Left kidney (tissue), 2 donors: ENCODE data around the gene SAMD11. TPM values are rescaled to one million over a fixed set of nuclear protein-coding genes. Genes with fewer than 3 reads are reported as not detected.

Experiments
- DNase-seq: peaks from one replicate; pipeline ENCODE4 v3.0.0-alpha.2; 2013
- polyA plus RNA-seq: library from polyadenylated mRNA; unstranded; fragments of 120-200 nt; gene quantifications from one replicate; pipeline ENCODE4 v1.2.1, GENCODE V29; 2013; ENCODE audit not compliant: insufficient read length

Gene SAMD11
- polyA plus RNA-seq, 1 donor: 45.7 TPM

- peak; percentile 70 for DNase-seq
Measured at GRCh38 chr1:916173-917075, 7.3 kb upstream of the SAMD11 start.

GRCh38 chr1:917076-917459 lies 6.7 kb upstream of the SAMD11 start:
- no peak for DNase-seq

- no peak for DNase-seq
Measured at GRCh38 chr1:917466-918091, 6.1 kb upstream of the SAMD11 start.

- DNase-seq: no peak
Measured at GRCh38 chr1:918353-918752, 5.4 kb upstream of the SAMD11 start.

GRCh38 chr1:918843-919242 lies 4.9 kb upstream of the SAMD11 start:
- no peak for DNase-seq

- DNase-seq: no peak
Measured at GRCh38 chr1:919271-919872, 4.4 kb upstream of the SAMD11 start.

- no peak for DNase-seq
Measured at GRCh38 chr1:920010-920409, 3.7 kb upstream of the SAMD11 start.

GRCh38 chr1:920521-920920 lies 3.2 kb upstream of the SAMD11 start:
- no peak for DNase-seq

GRCh38 chr1:921011-921837 lies 2.5 kb upstream of the SAMD11 start:
- peak; percentile 91 for DNase-seq

- DNase-seq: no peak
Measured at GRCh38 chr1:923991-924655, 400 bp downstream of the SAMD11 start.

GRCh38 chr1:924656-925560 lies 1.2 kb downstream of the SAMD11 start:
- no peak for DNase-seq

- no peak for DNase-seq
Measured at GRCh38 chr1:925561-926421, 2.1 kb downstream of the SAMD11 start.

- no peak for DNase-seq
Measured at GRCh38 chr1:927234-927633, 3.5 kb downstream of the SAMD11 start.

GRCh38 chr1:927748-928147 lies 4.0 kb downstream of the SAMD11 start:
- no peak for DNase-seq

- no peak for DNase-seq
Measured at GRCh38 chr1:928825-929661, 5.3 kb downstream of the SAMD11 start.

- DNase-seq: no peak
Measured at GRCh38 chr1:929712-930632, 6.2 kb downstream of the SAMD11 start.

GRCh38 chr1:930633-931138 lies 7.0 kb downstream of the SAMD11 start:
- no peak for DNase-seq
